IPS DF 6.9 (cell line): ENCODE data around the gene THRB.
"Not testable (repeated sequence)": the region's sequence is repeated elsewhere in the genome, so short reads cannot be mapped to it uniquely, and the experiment has no call there.

Source experiments
- DNase-seq: peaks from one replicate; pipeline ENCODE4 v3.0.0-alpha.2; 2013; ENCODE audit warnings: low read depth, low spot score
- H3K27ac ChIP-seq: one replicate; pipeline ENCODE4 v1.5.1; 2013; ENCODE audit warnings: low read length, control low read depth
- H3K27me3 ChIP-seq: 2 replicates; pipeline ENCODE4 v1.6.1; 2013; ENCODE audit warnings: mild to moderate bottlenecking, low read length; ENCODE audit not compliant: control insufficient read depth, insufficient read depth
- H3K36me3 ChIP-seq: 2 replicates; pipeline ENCODE4 v1.6.1; 2013; ENCODE audit warnings: low read length; ENCODE audit not compliant: control insufficient read depth, insufficient read depth
- H3K4me1 ChIP-seq: 2 replicates; pipeline ENCODE4 v1.6.1; 2013; ENCODE audit warnings: low read length; ENCODE audit not compliant: control insufficient read depth, insufficient read depth
- H3K4me3 ChIP-seq: 2 replicates; pipeline ENCODE4 v1.5.1; 2013; ENCODE audit warnings: mild to moderate bottlenecking, low read length
- H3K9me3 ChIP-seq: 2 replicates; pipeline ENCODE4 v1.6.1; 2013; ENCODE audit warnings: low read length, inconsistent platforms; ENCODE audit not compliant: control insufficient read depth, insufficient read depth
- WGBS: extraction: QIAGEN DNeasy Blood & Tissue Kit; methylation state at CpG from one replicate; pipeline ENCODE4 v1.1.7; 2013; ENCODE audit warnings: mixed read lengths, missing lambda C conversion rate; ENCODE audit not compliant: insufficient read length, insufficient coverage; 5-methylcytosine and 5-hydroxymethylcytosine counted together

THRB gene

DNA sequence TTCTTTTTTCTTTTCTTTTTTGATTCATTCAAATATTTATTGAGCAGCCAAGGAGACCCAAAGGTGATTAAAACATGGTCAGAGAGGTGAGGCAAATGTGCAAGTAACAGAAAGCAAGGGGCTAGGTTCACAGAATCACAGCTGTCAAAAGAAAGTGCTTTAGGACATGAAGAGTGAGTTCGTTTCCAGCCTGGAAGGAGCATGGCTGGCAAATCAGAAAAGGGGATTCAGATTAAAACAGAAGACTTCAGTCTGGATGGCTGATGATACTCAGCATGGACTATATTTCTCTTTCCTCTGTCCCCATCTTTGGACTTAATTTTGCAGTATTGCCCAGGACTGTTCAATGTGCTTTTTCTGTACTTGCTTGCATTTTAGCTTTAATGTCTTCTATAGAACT lies 398.4 kb downstream of the THRB start:
- H3K27ac ChIP-seq, result no peak overlapping the region
- WGBS, result no CpG with 5 or more reads among the region's 1 CpG
- no peak for DNase-seq
- no peak overlapping the region for H3K4me3 ChIP-seq
- no peaks in the 10 kb centered on the region for H3K27me3 ChIP-seq
- no peaks in the 10 kb centered on the region for H3K9me3 ChIP-seq
- H3K36me3 ChIP-seq, result no peaks in the 10 kb centered on the region; the same call in 1 of the 2 replicates
- H3K4me1 ChIP-seq, result no peaks in the 10 kb centered on the region; the same call in 1 of the 2 replicates

- not testable (repeated sequence) for H3K4me3 ChIP-seq, H3K27me3 ChIP-seq, DNase-seq, H3K4me1 ChIP-seq, H3K36me3 ChIP-seq, H3K9me3 ChIP-seq, H3K27ac ChIP-seq
- no CpG with 5 or more reads among the region's 17 CpGs for WGBS
Measured at GRCh38 chr3:24094818-24095217, 399.8 kb downstream of the THRB start.

DNA sequence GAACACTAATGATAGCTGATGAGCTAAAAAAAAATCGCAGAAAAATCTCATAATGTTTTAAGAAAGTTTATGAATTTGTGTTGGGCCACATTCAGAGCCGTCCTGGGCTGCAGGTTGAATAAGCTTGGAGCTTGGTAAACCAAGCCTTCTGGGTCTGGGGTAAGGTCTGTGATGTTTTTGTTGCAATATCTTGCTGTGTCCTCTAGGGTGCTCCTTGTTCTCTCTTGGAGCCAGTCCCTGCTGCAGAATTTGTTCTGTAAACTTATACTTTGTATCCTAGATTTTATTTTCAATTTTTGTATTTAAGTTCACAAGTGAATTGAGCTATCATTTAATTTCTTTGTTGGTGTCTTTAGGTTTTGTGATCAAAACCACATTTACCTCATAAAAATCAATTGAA lies 405.9 kb downstream of the THRB start:
- no peaks in the 10 kb centered on the region for H3K4me1 ChIP-seq
- H3K36me3 ChIP-seq, result no peaks in the 10 kb centered on the region
- H3K27ac ChIP-seq, result no peak overlapping the region
- no CpG with 5 or more reads among the region's 2 CpGs for WGBS
- no peak overlapping the region for H3K4me3 ChIP-seq
- no peaks in the 10 kb centered on the region for H3K27me3 ChIP-seq
- H3K9me3 ChIP-seq, result no peaks in the 10 kb centered on the region
- DNase-seq, result no peak

DNA sequence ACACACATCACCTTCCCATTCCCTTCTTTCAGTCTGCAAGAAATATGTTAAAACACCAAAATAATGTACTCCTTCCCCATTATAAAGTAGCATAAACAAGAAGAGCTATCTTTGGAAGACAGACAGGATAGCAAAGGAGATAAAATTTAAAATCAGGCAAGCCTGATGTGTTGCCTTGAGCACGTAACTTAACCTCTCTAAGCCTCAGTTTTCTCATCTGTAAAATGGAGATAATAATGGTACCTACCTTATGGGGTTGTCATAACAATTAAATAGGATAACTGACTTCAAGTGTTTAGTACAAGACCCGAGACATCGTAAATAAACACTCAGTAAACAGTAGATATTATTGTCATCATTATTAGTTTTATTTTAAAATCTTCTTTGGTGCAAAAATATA lies 407.2 kb downstream of the THRB start:
- WGBS, result no CpG with 5 or more reads among the region's 3 CpGs
- Histone ChIP-seq H3K27ac (no peak overlapping the region), H3K4me3 (no peak overlapping the region)

GRCh38 chr3:24086617-24087404 lies 407.8 kb downstream of the THRB start:
- Histone ChIP-seq H3K4me3 (no peak overlapping the region), H3K4me1 (no peaks in the 10 kb centered on the region), H3K27ac (no peak overlapping the region), H3K9me3 (no peaks in the 10 kb centered on the region), H3K36me3 (no peaks in the 10 kb centered on the region), H3K27me3 (no peaks in the 10 kb centered on the region)
- no peak for DNase-seq
- no CpG with 5 or more reads among the region's 2 CpGs for WGBS

More for the DNA sequence above, 407.2 kb downstream of the THRB start:
- Histone ChIP-seq H3K36me3 (no peaks in the 10 kb centered on the region), H3K27me3 (no peaks in the 10 kb centered on the region), H3K4me1 (no peaks in the 10 kb centered on the region), H3K9me3 (no peaks in the 10 kb centered on the region)
- no peak for DNase-seq

- DNase-seq, result no peak
- Histone ChIP-seq H3K27ac (no peak overlapping the region), H3K27me3 (no peaks in the 10 kb centered on the region), H3K9me3 (no peaks in the 10 kb centered on the region), H3K4me1 (no peaks in the 10 kb centered on the region), H3K36me3 (no peaks in the 10 kb centered on the region), H3K4me3 (no peak overlapping the region)
- WGBS, result no CpG with 5 or more reads among the region's 3 CpGs
Measured at GRCh38 chr3:24086206-24086605, 408.4 kb downstream of the THRB start.

GRCh38 chr3:24072193-24072592 lies 422.5 kb downstream of the THRB start:
- H3K27ac ChIP-seq, result no peak overlapping the region
- no peaks in the 10 kb centered on the region for H3K27me3 ChIP-seq
- no peak for DNase-seq
- no peaks in the 10 kb centered on the region for H3K4me1 ChIP-seq
- no CpG with 5 or more reads among the region's 4 CpGs for WGBS
- H3K36me3 ChIP-seq, result no peaks in the 10 kb centered on the region
- H3K4me3 ChIP-seq, result no peak overlapping the region
- no peaks in the 10 kb centered on the region for H3K9me3 ChIP-seq

- H3K36me3 ChIP-seq, result no peaks in the 10 kb centered on the region
- DNase-seq, result no peak
- H3K9me3 ChIP-seq, result no peaks in the 10 kb centered on the region
- H3K27me3 ChIP-seq, result no peaks in the 10 kb centered on the region
- no peak overlapping the region for H3K27ac ChIP-seq
- no peaks in the 10 kb centered on the region for H3K4me1 ChIP-seq
- no CpG with 5 or more reads among the region's 2 CpGs for WGBS
- H3K4me3 ChIP-seq, result no peak overlapping the region
Measured at GRCh38 chr3:24069045-24069444, 425.6 kb downstream of the THRB start.

DNA sequence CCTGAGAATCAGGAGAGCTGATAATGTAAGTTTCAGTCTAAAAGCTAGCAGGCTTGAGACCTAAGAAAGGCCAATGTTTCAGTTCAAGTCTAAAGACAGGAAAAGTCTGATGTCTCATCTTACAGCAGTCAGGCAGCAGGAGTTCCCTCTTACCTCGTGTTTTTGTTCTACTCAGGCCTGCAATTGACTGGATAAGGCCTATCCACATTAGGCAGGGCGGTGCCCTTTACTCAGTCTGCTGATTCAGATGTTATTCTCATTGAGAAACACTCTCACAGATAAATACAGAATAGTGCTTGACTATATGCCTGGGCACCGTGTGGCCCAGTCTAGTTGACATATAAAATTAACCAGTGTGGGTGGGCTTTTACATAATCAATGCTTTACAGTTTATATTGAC lies 427.2 kb downstream of the THRB start:
- Histone ChIP-seq H3K4me3 (no peak overlapping the region), H3K27me3 (no peaks in the 10 kb centered on the region), H3K36me3 (no peaks in the 10 kb centered on the region), H3K4me1 (no peaks in the 10 kb centered on the region), H3K9me3 (no peaks in the 10 kb centered on the region), H3K27ac (no peak overlapping the region)
- no peak for DNase-seq
- no CpG with 5 or more reads among the region's 3 CpGs for WGBS
